CD4-positive, alpha-beta T cell treated with Interleukin-6 at 100 ng/mL for 8 hours (primary cell): ENCODE measurements around the gene A2M.

Experiments used
- DNase-seq: peaks from one replicate; pipeline ENCODE4 v3.0.0-alpha.2; 2020; ENCODE audit warnings: mixed read lengths, low spot score

The A2M gene

GRCh38 chr12:9099552-9100190 lies 16.0 kb downstream of the A2M start:
- DNase-seq: no peak

DNA sequence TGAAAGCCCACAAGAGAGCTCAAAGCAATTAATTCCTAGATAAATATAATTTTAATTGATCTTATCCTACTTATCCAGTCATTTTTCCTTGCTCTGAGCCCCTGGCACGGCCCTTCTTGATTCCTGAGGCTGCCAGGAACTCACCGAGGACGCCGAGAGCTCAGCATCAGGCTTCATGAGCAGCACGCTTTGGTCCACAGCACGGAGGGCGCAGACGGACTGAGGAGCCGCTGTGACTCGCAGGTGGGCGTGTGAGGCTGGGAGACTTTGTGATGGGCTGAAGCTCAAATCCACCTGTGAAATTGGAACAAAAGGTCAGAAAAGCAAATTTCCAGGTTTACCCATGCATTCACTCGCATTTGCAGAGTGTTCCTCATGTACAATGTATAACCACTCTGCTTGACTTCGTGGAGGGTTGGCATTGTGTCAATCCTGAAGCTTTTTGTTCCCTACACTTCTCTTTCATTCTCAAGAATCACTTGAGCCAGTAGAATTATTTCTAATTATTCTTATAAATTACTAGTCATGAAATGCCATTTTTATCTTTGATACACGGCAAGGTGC lies 17.2 kb downstream of the A2M start:
- no peak for DNase-seq

- DNase-seq: no peak
Observed at GRCh38 chr12:9098115-9098452, 17.6 kb downstream of the A2M start.

GRCh38 chr12:9096563-9097176 lies 19.0 kb downstream of the A2M start:
- no peak for DNase-seq

DNA sequence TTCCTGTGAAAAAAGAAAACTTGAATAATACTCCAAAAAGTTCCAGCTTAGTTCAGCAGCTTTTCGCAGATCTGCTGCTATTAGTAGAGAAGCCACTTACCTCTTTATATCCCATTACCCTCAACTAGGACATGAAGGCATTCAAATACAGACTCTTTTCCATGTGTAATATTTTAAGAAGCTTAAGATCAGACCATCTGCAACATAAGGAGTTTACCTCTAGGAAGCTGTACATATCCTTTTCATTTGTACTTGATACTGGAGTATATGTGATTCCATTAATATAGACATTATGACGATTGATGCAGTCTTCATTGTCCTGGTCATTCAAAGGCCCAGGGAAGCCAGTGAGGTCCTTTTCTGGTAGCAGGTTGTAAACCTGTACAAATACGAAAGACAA lies 20.4 kb downstream of the A2M start:
- no peak for DNase-seq

DNA sequence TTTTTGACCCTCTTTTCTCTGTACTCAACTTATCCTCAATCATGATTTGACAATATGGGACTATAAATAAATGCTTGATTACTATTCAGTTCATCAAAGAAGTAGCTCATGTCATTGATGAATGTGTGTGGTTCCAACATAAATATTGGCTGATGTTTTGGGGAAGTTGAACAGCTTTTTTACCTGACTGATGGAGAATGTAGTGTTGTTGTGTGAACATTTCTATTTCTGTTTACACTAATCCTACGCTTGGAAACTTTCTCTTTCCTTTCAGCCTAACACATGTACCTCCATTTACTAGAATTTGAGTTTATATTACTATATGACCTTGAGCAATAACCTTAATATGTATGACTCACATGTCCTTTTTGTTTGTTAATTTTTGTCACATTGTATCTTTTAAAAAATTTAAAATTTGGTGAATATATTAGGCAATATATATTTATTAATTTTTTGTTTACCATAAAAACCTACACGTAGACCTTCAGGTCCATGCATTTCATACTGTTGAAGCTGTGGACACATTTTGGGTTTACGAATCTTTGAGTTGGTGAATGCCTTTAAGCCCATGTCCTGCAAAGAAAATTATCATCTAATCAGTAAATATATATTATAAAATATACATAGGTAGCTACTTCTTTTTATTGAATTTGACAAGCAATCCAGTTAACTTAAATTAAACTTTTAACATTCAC lies 21.1 kb downstream of the A2M start:
- DNase-seq: no peak

- DNase-seq: no peak
Observed at GRCh38 chr12:9091891-9092598, 23.7 kb downstream of the A2M start.

DNA sequence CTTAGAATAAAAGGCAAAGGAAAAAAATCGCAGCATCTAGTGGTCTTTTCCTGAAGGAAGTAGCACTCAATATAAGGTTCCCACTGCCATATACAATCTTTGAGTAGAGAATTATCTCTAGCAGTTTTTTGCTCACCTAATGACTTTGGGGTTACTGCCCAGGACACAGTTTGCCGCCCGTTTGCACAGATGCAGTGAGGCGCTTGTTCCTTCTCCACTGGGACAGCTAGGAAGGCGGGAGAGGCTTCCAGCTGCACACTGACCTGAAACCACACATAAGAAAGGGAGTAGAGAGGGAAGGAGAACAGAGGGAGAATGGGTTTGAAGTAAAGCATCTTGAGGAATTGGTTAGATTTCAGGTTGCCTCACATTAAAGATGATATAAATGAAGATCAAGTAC lies 25.5 kb downstream of the A2M start:
- DNase-seq: no peak

DNA sequence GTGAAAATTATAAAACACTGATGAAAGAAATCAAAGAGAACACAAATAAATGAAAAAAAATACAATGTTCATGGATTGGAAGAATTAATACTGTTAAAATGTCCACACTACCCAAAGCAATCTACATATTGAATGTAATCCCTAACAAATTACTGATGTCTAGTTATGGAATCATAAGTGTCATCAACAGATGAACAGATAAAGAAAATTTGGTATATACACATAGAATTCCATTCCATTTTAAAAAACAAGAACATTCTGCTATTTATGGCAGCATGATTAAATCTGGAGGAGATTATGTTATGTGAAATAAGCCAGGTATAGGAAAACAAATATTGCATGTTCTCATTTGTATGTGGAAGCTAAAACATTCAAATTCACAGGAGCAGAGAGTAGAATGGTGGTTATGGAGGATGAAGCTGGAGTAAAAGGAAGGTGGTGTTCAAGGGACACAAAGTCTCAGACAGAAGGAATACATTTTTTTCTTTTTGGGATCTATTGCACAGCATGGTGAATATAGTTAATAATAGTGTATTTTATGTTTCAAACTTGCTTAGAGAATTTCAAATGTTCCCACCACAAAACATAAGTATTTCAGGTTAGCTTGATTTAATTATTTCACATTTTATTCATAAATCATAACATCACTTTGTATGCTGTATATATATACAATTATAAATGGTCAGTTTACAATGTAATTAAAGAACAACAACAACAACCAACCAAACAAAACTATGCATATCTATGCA lies 28.5 kb downstream of the A2M start:
- no peak for DNase-seq

- no peak for DNase-seq
Observed at GRCh38 chr12:9086087-9086486, 29.6 kb downstream of the A2M start.

GRCh38 chr12:9084417-9084816 lies 31.3 kb downstream of the A2M start:
- no peak for DNase-seq

DNA sequence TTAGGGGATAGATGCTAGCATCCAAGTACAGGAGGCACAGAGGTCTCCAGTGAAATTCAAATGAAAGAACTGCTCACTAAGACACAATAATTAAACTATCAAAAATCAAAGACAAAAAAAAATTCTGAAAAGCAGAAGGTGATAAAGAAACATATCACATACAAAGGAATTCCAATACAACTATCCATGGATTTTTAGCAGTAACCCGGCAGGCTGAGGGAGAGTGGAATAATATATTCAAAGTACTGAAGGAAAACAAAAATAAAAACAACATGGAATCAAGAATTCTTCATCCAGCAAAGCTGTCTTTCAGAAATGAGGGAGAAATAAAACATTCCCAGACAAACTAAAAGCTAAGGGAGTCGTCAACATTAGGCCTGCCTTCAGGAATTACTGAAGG lies 31.9 kb downstream of the A2M start:
- no peak for DNase-seq

GRCh38 chr12:9081667-9082427 lies 33.9 kb downstream of the A2M start:
- no peak for DNase-seq

GRCh38 chr12:9079883-9080675 lies 35.6 kb downstream of the A2M start:
- DNase-seq: no peak

- DNase-seq: no peak
Observed at GRCh38 chr12:9079082-9079481, 36.6 kb downstream of the A2M start.

DNA sequence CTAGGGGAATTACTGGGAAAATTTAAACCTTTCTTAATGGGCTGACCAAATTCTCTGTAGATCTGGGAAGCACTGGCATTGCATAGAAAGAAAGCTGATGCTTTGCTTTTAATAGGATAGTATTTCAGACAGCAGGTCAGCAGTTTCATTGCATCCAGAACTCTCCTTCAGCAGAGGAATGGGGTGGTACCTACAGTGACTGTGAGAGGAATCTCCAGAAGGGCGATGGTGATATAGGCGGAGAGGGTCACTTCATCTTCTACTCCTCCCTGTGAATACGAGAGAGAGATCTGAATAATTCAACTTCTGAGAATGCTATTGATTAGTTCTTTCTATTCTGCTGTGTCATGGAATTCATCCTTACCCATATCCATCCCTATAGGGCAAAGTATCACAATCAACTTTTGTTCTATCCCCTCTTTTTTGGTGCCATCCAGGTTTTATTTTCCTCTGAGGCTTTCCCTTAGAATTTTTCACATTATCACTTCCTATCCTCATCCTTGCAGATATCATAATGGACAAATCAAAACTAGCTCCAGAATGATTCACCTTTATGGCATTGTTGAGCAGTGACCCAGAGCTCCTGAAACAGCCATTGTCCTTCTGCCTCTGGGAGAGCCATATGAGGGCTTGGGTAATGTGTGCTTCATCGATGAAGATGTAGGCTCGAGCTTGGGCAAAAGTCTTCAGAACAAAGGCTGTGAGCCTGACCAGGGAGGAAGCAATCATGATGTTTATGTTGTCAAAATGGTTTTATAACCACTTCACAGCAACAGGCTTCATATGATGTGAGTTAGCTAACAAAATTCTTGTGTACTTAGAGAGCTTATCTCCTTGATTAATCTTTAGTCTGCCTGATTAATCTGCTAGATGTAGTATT lies 38.3 kb downstream of the A2M start:
- DNase-seq: no peak

GRCh38 chr12:9076733-9077132 lies 39.0 kb downstream of the A2M start:
- no peak for DNase-seq

DNA sequence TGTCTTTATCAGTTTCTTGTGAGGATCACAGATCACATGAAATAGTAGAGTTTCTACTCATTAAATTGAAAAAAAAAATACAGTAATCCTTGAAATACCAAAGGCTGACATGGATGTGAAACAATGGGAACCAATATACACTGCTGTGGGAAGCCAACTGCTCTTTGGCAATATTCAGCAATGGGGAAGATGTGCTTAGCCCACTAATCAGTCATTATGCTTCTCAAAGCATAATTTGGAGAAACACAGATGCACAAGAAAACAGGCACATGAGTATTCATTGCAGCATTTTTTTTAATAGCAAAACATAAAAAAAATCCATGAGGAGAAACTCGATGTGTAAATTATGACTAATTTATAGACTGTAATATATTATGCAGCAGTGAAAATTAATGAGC lies 40.6 kb downstream of the A2M start:
- DNase-seq: no peak

GRCh38 chr12:9074484-9075137 lies 41.1 kb downstream of the A2M start:
- DNase-seq: no peak
